Measurements from ENCODE around the gene TIMP2.
"Not testable (repeated sequence)": the region's sequence is repeated elsewhere in the genome, so short reads cannot be mapped to it uniquely, and the experiment has no call there.

Gene TIMP2

DNA sequence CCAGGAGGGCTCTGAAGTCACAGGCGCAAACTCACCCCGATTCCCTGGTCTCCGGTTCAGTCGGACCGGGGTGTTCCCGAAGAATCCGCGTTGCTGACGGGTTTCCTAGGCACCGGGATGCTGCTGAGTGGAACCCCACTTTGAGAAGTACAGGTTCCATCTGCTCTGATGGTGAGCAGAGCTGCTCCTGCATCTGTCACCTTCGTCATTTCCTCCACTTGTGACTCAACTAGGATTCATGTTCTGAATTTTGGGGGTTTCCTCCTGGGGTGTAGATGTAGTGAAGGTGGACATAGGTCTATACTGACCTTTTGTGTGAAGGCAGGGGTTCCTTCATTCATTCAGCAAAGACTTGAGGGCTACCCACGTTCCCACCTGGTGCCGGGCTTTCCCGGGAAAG, 29.5 kb upstream of the TIMP2 start:
- DNase-seq = no peak

DNA sequence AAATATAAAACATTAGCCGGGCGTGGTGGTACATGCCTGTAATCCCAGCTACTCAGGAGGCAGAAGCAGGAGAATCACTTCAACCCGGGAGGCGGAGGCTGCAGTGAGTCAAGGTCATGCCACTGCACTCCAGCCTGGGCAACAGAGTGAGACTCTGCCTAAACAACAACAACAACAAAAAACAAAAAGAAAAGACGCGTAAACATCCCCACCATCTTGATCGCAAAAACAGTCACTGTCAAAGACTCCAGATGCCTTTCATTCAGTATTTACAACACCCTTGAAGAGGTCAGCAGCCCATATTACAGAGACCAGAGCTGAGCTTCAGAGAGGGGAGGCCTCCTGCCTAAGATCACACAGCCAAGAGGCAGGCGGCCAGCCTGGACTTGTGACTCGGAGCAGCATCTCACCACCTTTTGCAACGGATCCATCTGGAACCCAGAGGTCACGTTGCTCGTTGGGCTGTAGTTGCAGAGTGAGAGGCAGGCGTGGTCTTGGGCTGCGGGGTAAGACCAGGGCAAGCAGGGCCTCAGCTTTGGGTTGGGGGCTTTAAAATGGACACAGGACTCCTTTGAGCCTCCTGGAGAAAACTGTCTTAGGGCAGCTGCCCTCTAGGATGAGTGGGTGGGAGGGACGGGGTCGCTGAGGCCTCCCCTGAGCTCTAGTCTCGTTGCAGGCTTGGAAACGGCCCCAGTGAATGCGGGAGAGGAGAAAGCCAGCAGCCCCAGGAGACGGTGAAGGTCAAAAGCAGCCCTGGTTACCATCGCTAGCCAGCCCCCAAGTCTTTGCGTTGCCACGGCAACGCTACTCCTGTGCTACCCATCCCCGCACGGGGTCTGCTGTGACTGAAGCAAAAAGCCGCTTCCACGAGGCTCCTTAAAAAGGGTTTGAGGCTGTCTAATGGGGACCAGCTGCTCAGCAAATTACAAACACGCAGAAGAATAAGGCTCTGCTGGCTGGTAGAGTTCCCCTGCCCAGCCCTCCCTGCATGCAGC, 28.5 kb upstream of the TIMP2 start:
- DNase-seq = no peak

- no peak for DNase-seq
Observed at GRCh38 chr17:78952706-78953105, 27.5 kb upstream of the TIMP2 start.

DNA sequence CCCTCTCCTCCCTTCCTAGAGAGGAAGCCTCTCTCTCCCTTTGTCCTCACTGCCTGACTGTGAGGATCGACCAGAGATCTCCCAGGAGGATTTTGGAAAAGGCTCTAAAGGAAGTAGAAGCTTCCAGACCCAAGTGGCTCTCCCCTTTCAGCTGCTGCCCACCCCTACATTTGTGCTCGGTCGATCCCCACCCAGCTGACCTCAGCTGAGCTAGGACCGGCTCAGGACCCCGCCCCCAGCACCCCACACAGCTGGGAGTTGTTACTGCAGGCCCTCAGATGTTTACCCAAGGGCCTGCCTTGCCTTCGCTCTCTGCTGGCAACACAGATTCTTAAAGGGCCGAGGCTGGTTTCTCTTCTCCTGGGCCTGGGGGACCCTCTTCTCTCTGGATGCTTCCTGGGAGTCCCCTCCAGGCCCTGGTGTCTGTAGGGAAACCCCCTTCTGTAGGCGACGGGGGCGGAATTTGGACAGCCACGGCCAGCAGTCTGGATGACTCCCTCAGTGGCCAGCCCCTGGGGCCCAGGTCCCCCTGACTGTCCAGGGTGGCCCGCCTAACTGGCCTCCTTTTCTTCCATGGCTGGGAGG, 26.9 kb upstream of the TIMP2 start:
- no peak for DNase-seq

DNA sequence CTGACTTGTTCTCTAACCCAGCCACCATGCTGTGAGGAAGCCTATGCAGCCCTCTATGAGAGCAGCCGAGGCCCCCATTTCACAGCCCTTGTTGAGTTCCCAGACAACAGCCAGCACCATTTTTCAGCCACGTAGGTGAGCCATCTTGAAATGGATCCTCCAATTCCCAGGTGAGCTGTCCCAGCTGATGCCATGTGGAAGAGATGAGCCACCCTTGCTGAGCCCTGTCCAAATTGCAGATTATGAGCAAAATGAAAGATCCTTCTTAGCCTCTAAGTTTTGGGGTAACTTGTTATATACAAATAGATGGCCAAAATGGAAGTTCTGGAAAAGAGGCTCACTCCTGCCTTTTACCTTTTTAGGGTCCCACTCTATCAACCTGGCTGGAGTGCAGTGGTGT, 25.7 kb upstream of the TIMP2 start:
- no peak for DNase-seq

GRCh38 chr17:78947235-78948149, 22.3 kb upstream of the TIMP2 start:
- DNase-seq = no peak

GRCh38 chr17:78946631-78947030, 21.4 kb upstream of the TIMP2 start:
- DNase-seq = no peak

DNA sequence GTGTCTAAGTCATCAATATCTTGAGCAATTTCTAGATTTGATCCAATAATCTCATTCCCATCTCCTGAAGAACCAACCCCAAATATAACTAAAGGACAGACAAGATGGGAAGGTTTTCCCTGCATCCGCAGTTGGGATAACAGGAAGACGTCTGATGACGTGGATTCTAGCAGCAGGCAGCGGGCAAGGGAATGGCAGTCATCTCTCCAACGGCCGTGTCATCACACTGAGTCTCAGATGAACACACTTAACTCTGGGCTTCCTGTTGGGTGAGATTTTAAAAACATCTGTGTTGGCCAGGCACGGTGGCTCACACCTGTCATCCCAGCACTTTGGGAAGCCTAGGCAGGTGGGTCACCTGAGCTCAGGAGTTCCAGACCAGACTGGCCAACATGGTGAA, 20.9 kb upstream of the TIMP2 start:
- no peak for DNase-seq

- DNase-seq = not testable (repeated sequence)
Observed at GRCh38 chr17:78945455-78945854, 20.3 kb upstream of the TIMP2 start.

- DNase-seq = no peak
Observed at GRCh38 chr17:78944956-78945355, 19.8 kb upstream of the TIMP2 start.

- DNase-seq = no peak
Observed at GRCh38 chr17:78944026-78944425, 18.8 kb upstream of the TIMP2 start.

GRCh38 chr17:78940708-78941107, 15.5 kb upstream of the TIMP2 start:
- DNase-seq = no peak

DNA sequence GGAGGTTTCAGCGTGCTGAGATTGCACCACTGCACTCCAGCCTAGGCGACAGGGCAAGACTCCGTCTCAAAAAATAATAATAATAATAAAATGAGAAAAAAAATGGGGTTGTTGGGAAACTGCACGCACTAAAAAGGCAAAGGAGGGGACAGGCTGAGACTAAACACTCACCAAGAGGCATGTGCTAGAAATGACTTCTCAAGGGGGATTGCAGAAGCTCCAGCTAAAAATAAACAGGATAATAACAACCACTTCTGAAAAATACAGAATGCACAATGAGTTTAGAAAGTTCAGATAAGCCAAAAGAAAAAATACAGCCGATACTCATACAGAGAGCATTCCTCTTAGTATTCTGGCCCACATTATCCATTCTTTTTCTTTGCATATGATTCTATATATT, 15.1 kb upstream of the TIMP2 start:
- no peak for DNase-seq

- no peak for DNase-seq
Observed at GRCh38 chr17:78939615-78940014, 14.4 kb upstream of the TIMP2 start.

DNA sequence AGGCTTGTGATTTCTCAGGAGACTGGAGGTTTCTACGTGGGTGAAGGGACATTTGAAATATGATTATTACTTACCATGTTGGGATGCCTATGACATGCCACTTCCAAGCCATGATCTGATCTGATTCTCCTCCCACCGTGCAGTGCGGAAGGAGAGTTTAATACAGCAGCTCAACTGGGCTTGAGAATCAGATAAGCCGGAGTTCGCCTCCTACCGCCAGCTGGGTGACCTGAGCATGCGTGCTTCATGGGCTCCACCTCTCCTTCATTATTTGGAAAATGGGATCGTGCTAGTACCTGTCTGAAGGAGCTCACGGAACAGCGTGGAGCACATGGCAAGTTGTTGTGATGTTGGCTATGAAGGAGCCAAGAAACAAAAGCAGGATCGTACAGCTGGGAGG, 12.4 kb upstream of the TIMP2 start:
- no peak for DNase-seq

- no peak for DNase-seq
Observed at GRCh38 chr17:78935419-78936323, 10.5 kb upstream of the TIMP2 start.

DNA sequence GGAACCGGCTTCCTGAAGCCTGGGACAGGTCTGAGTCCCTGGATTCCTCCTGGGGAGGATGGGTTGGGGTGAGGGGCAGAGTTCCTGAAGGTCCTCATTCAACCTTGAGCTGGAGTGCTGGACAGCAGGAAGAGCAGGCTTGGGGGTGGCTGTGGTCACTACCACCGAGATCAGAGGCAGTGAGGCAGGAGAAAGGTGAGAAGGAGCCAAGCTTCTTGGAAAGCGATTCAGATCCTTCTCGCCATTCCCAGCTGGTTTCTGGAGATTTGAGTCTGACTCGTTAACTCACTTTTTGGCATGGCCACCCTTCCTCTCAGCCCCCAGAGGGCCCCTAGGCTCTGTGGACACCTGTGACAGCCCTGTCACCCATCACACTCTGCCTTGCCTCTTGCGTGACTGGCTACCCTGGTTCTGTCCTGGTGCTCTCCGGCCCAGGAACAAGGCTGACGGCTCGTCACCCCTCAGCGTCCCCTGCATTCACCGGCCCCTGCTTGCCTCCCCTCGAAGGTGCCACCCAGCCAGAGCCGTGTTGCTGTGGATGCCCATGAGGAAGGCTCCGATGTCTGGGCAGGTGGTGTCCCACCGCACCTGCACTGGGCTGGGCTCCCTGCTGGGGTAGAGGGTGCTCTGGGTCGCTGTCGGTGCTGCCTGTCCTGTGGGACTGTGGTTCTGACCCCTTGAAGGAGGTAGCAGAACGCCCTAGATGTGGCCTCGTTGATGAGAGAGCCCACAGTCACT, 9.7 kb upstream of the TIMP2 start:
- DNase-seq = no peak

DNA sequence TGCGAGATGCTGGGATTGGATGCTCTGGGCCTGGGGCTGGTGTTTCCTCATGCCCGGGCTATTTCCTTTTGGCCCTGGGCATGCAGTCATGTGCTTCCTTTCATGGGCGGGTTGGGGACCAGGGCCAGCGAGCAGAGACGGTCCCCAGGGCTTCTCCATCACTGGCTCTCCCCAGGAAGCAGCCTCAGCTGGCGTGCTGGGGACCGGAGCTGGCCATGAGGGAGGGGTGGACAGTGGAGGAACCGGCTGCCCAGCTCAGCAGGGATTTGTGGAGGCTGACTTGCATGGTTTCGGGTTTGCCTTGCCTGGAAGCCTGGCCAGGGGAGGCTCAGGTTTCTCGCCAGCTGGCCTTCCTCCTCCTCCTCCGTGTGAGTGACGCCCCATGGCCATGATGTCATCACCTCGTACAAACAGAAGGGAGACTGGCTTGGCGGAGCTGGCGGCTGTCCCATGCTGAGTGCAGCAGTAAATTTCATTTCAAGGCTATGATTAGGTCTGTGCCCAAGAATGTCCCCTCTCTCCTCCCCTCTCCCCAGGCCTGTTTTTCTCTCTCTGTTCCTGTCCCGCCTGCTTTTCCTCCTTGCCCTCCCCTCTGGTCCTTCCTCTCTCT, 8.9 kb upstream of the TIMP2 start:
- DNase-seq = no peak

DNA sequence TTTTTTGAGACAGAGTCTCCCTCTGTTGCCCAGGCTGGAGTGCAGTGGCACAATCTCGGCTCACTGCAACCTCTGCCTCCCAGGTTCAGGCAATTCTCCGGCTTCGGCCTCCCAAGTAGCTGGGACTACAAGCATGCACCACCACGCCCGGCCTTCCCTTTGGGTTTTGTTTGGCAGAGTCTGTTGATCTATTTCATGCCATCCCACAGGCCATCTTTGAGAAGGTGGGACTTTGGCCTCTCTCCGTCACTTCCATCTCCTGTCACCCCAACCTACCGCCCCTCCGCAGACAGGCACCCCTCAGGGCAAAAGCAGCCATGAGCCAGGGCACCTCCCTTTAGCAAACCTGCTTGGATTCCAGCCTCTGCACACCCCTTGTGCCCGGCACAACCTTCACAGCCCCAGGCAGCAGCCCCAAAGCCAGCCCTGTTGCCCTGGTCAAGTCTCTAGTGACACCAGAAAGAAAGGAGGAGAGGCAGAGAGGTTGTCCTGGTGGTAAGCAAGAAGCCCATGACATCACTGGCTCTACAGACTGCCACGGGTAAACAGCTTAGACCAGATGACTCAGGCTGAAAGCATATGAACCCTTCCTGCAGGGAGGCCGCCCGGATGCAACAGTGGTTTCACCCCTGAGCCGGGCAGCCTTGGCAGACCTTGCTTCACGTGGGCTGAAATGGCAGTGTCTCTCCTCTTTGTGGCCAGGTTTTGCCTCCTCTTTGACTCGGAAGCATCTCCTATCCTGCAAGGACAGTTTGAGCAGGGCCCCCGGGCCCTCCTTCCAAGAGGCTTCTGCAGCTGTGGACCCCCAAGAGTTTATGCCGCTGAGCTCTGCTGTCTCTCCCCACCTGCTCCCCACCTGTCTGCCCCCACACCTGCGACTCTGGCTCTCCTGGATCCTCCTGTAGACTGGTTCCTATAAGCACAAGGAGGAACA, 8.1 kb upstream of the TIMP2 start:
- peak; percentile 39 for DNase-seq
